ENCODE results near the gene PAH.

GRCh38 chr12:102950107-102950949, 33.3 kb upstream of the PAH start:
- TF ChIP-seq POLR2A (IDR thresholded peaks at IDR 0.05; ENCODE audit: low read depth, low read length) (no peak), POLR2AphosphoS5 (IDR thresholded peaks at IDR 0.05; ENCODE audit: low read depth, low read length) (no peak), TAF1 (IDR thresholded peaks at IDR 0.05; ENCODE audit: low read depth, low read length) (no peak), POU2F2 (IDR thresholded peaks at IDR 0.05; ENCODE audit: low read depth, low read length) (no peak), PAX5 (IDR thresholded peaks at IDR 0.05; ENCODE audit: insufficient read depth, low read length, severe bottlenecking) (no peak)

All from GM12891 (cell line).